Measurements from ENCODE around the gene MBL2.

MBL2 gene

GRCh38 chr10:52771534-52772445 is 794 bp downstream of the MBL2 start:
- no peak for DNase-seq

- DNase-seq, result no peak
These were observed 1.7 kb downstream of the MBL2 start for GRCh38 chr10:52770904-52771303.

- DNase-seq, result no peak
These were observed 2.6 kb downstream of the MBL2 start for GRCh38 chr10:52769966-52770365.

GRCh38 chr10:52768001-52768532 is 4.5 kb downstream of the MBL2 start:
- DNase-seq, result no peak

GRCh38 chr10:52762088-52762487 is 10.5 kb downstream of the MBL2 start:
- DNase-seq, result no peak

- no peak for DNase-seq
These were observed 13.4 kb downstream of the MBL2 start for GRCh38 chr10:52759154-52759553.

- no peak for DNase-seq
These were observed 14.2 kb downstream of the MBL2 start for GRCh38 chr10:52758406-52758805.

GRCh38 chr10:52757773-52758172 is 14.8 kb downstream of the MBL2 start:
- DNase-seq, result no peak

- no peak for DNase-seq
These were observed 15.6 kb downstream of the MBL2 start for GRCh38 chr10:52756966-52757365.

GRCh38 chr10:52756295-52756694 is 16.3 kb downstream of the MBL2 start:
- no peak for DNase-seq

GRCh38 chr10:52755297-52756062 is 17.1 kb downstream of the MBL2 start:
- DNase-seq, result no peak

- no peak for DNase-seq
These were observed 19.7 kb downstream of the MBL2 start for GRCh38 chr10:52752801-52753445.

- no peak for DNase-seq
These were observed 20.3 kb downstream of the MBL2 start for GRCh38 chr10:52752261-52752660.

GRCh38 chr10:52751337-52751736 is 21.2 kb downstream of the MBL2 start:
- no peak for DNase-seq

GRCh38 chr10:52750629-52751028 is 22.0 kb downstream of the MBL2 start:
- no peak for DNase-seq

GRCh38 chr10:52747694-52748093 is 24.9 kb downstream of the MBL2 start:
- no peak for DNase-seq

GRCh38 chr10:52746169-52746568 is 26.4 kb downstream of the MBL2 start:
- no peak for DNase-seq

GRCh38 chr10:52744057-52744805 is 28.4 kb downstream of the MBL2 start:
- DNase-seq, result no peak

GRCh38 chr10:52742731-52743130 is 29.9 kb downstream of the MBL2 start:
- no peak for DNase-seq

- DNase-seq, result no peak
These were observed 30.7 kb downstream of the MBL2 start for GRCh38 chr10:52741851-52742250.

- DNase-seq, result no peak
These were observed 31.5 kb downstream of the MBL2 start for GRCh38 chr10:52740913-52741675.

- no peak for DNase-seq
These were observed 32.4 kb downstream of the MBL2 start for GRCh38 chr10:52740155-52740549.

Measured in NCI-H1417 treated with DMSO at 0.1 percent for 48 hours (cell line).